ENCODE results near the gene NKX2-2.

NKX2-2 gene

GRCh38 chr20:21513881-21514540 is at the start of gene NKX2-2:
Gene NKX2-2 (minus strand): TSS chr20:21514064. CDS start chr20:21513669, 395 bp downstream.
- no peak for DNase-seq (ENCODE audit: low read depth in 2 of 2)

GRCh38 chr20:21562656-21563055 is 48.8 kb upstream of the NKX2-2 start:
- no peak for DNase-seq (ENCODE audit: low read depth in 2 of 2)

- no peak for DNase-seq (ENCODE audit: low read depth in 2 of 2)
Measured at GRCh38 chr20:21559305-21559704, 45.4 kb upstream of the NKX2-2 start.

GRCh38 chr20:21557241-21558020 is 43.6 kb upstream of the NKX2-2 start:
- DNase-seq (ENCODE audit: low read depth in 2 of 2) = no peak

- no peak for DNase-seq (ENCODE audit: low read depth in 2 of 2)
Measured at GRCh38 chr20:21556398-21556797, 42.5 kb upstream of the NKX2-2 start.

- DNase-seq (ENCODE audit: low read depth in 2 of 2) = no peak
Measured at GRCh38 chr20:21555470-21556120, 41.7 kb upstream of the NKX2-2 start.

- DNase-seq (ENCODE audit: low read depth in 2 of 2) = no peak
Measured at GRCh38 chr20:21554985-21555384, 41.1 kb upstream of the NKX2-2 start.

- no peak for DNase-seq (ENCODE audit: low read depth in 2 of 2)
Measured at GRCh38 chr20:21554376-21554890, 40.6 kb upstream of the NKX2-2 start.

- no peak for DNase-seq (ENCODE audit: low read depth in 2 of 2)
Measured at GRCh38 chr20:21550587-21550986, 36.7 kb upstream of the NKX2-2 start.

- DNase-seq (ENCODE audit: low read depth in 2 of 2) = no peak
Measured at GRCh38 chr20:21548390-21549035, 34.6 kb upstream of the NKX2-2 start.

GRCh38 chr20:21546355-21546754 is 32.5 kb upstream of the NKX2-2 start:
- DNase-seq (ENCODE audit: low read depth in 2 of 2) = no peak

GRCh38 chr20:21539512-21539911 is 25.6 kb upstream of the NKX2-2 start:
- DNase-seq (ENCODE audit: low read depth in 2 of 2) = no peak

GRCh38 chr20:21534886-21535285 is 21.0 kb upstream of the NKX2-2 start:
- DNase-seq (ENCODE audit: low read depth in 2 of 2) = no peak

- no peak for DNase-seq (ENCODE audit: low read depth in 2 of 2)
Measured at GRCh38 chr20:21534453-21534852, 20.6 kb upstream of the NKX2-2 start.

- no peak for DNase-seq (ENCODE audit: low read depth in 2 of 2)
Measured at GRCh38 chr20:21529863-21530262, 16.0 kb upstream of the NKX2-2 start.

- no peak for DNase-seq (ENCODE audit: low read depth in 2 of 2)
Measured at GRCh38 chr20:21528870-21529269, 15.0 kb upstream of the NKX2-2 start.

- DNase-seq (ENCODE audit: low read depth in 2 of 2) = no peak
Measured at GRCh38 chr20:21527908-21528307, 14.0 kb upstream of the NKX2-2 start.

GRCh38 chr20:21526776-21527175 is 12.9 kb upstream of the NKX2-2 start:
- no peak for DNase-seq (ENCODE audit: low read depth in 2 of 2)

- no peak for DNase-seq (ENCODE audit: low read depth in 2 of 2)
Measured at GRCh38 chr20:21523895-21524294, 10.0 kb upstream of the NKX2-2 start.

- DNase-seq (ENCODE audit: low read depth in 2 of 2) = no peak
Measured at GRCh38 chr20:21523281-21523868, 9.5 kb upstream of the NKX2-2 start.

- DNase-seq (ENCODE audit: low read depth in 2 of 2) = no peak
Measured at GRCh38 chr20:21522481-21523280, 8.8 kb upstream of the NKX2-2 start.
